GM12865 (cell line): Measurements from ENCODE around the gene GRK4.
A peak's percentile ranks its signal among the peaks of the same experiment; 100 is the strongest.

Source experiments
- DNase-seq: peaks from one replicate; pipeline ENCODE4 v3.0.0; 2010; ENCODE audit warnings: low read depth
- H3K4me3 ChIP-seq: 2 replicates; pipeline ENCODE4 v1.5.1; 2011; ENCODE audit warnings: mild to moderate bottlenecking, low read depth, low read length, control low read depth
- TF ChIP-seq, protein P1 (sequence below): IDR thresholded peaks from 2 replicates; pipeline ENCODE4 v1.5.1; 2011; ENCODE audit warnings: low read length, control low read depth, low read depth, inconsistent platforms; ENCODE audit not compliant: insufficient read depth; ENCODE audit errors: missing control alignments

The GRK4 gene

DNA sequence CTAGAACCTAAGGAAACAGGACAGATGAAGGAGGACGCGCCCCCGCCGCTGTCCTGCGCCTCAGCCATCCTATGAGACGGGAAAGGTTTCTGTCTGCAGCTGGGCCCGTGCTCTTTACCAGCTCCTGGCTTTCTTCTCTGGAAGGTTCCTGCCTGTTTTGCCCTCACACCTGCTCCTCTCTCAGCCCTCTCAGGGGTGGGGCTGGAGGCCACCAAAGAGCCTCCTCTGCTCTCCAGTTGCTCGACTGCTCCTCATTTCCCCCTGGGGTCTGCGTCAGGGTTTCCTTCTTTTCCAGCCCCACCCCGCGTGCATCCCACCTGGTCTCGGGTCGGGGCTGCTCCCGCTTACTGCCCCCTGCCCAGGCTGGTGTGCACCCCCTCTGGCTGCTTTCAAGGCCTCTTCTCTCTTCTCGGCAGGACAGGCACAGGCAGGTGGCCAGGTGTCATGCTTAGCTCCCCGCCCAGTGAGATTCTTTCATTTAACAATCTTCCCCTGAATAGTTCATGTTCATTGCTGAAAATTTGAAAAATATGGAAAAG lies 106.4 kb downstream of the GRK4 start:
- DNase-seq, result no peak
- no peak overlapping the region for H3K4me3 ChIP-seq
- TF ChIP-seq, protein P1, sequence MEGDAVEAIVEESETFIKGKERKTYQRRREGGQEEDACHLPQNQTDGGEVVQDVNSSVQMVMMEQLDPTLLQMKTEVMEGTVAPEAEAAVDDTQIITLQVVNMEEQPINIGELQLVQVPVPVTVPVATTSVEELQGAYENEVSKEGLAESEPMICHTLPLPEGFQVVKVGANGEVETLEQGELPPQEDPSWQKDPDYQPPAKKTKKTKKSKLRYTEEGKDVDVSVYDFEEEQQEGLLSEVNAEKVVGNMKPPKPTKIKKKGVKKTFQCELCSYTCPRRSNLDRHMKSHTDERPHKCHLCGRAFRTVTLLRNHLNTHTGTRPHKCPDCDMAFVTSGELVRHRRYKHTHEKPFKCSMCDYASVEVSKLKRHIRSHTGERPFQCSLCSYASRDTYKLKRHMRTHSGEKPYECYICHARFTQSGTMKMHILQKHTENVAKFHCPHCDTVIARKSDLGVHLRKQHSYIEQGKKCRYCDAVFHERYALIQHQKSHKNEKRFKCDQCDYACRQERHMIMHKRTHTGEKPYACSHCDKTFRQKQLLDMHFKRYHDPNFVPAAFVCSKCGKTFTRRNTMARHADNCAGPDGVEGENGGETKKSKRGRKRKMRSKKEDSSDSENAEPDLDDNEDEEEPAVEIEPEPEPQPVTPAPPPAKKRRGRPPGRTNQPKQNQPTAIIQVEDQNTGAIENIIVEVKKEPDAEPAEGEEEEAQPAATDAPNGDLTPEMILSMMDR, result no peak

- DNase-seq, result no peak
- H3K4me3 ChIP-seq, result no peak overlapping the region
- TF ChIP-seq, protein P1, result no peak
These were observed 107.5 kb downstream of the GRK4 start for GRCh38 chr4:3070709-3071500.

GRCh38 chr4:3071811-3072210 lies 108.4 kb downstream of the GRK4 start:
- H3K4me3 ChIP-seq, result no peak overlapping the region
- TF ChIP-seq, protein P1, result no peak
- DNase-seq, result no peak

- peak overlapping the region; percentile 71 for H3K4me3 ChIP-seq
- TF ChIP-seq, protein P1, result no peak
- no peak for DNase-seq
These were observed 110.0 kb downstream of the GRK4 start for GRCh38 chr4:3073158-3074077.

- peak; percentile 97 for DNase-seq
- TF ChIP-seq, protein P1, result no peak
- peak within 1 kb of the TSS; percentile 91 for H3K4me3 ChIP-seq
These were observed 110.9 kb downstream of the GRK4 start, which contains the start of the genes HTT and HTT-AS for GRCh38 chr4:3074078-3074845. Gene HTT (plus strand): TSS chr4:3074681. CDS start chr4:3074826, 145 bp downstream. Gene HTT-AS (minus strand): TSS chr4:3074538.
